Caco-2 (cell line): ENCODE data around the gene KRTAP3-2. TPM values are rescaled to one million over a fixed set of nuclear protein-coding genes. Genes with fewer than 3 reads are reported as not detected.

ENCODE experiments used
- BruUV-seq: library from RNA; stranded (reverse); fragments of 400-500 nt; replicated peaks from 2 replicates; lab custom pipeline; 2021; lab: Mats Ljungman, UMichigan
- CTCF ChIA-PET: fragments of 300-600 bp; sonication (Branson Sonifier 250); formaldehyde crosslinking; loops from one replicate; lab custom pipeline; 2022; ENCODE audit warnings: antibody characterized with exemption; lab: Charles Lee
- POLR2A ChIA-PET: fragments of 300-600 bp; sonication (Branson Sonifier 250); formaldehyde crosslinking; loops from one replicate; lab custom pipeline; 2022; ENCODE audit warnings: antibody characterized with exemption; lab: Charles Lee
- DNase-seq, 2 experiments: peaks; one replicate each; pipeline versions ENCODE4 v3.0.0 to v3.0.0-alpha.2; 2020 to 2022
- H3K27me3 ChIP-seq: replicated peaks from 2 replicates; pipeline ENCODE4 v1.6.0; 2011; ENCODE audit warnings: low read length; ENCODE audit not compliant: control insufficient read depth, insufficient read depth
- H3K36me3 ChIP-seq: 2 replicates; pipeline ENCODE4 v1.5.1; 2011; ENCODE audit warnings: low read length; ENCODE audit not compliant: control insufficient read depth, insufficient read depth
- H3K4me1 ChIP-seq: fragments of 250-450 bp; sonication (Bioruptor Pico); 2 replicates; pipeline ENCODE4 v1.5.1; 2020; ENCODE audit warnings: mild to moderate bottlenecking
- H3K4me3 ChIP-seq: 2 replicates; pipeline ENCODE4 v1.5.1; 2011; ENCODE audit warnings: low read depth, mild to moderate bottlenecking, control low read depth, low read length
- H3K9me3 ChIP-seq: fragments of 250-450 bp; sonication (Bioruptor Pico); 2 replicates; pipeline ENCODE4 v1.5.1; 2020; ENCODE audit warnings: mild to moderate bottlenecking, moderate library complexity
- H3K27ac Mint-ChIP-seq: one replicate; pipeline ENCODE4 v1.8.0; 2022; ENCODE audit warnings: mixed read lengths; ENCODE audit not compliant: unreplicated experiment
- H3K27me3 Mint-ChIP-seq: one replicate; pipeline ENCODE4 v1.8.0; 2022; ENCODE audit warnings: mixed read lengths; ENCODE audit not compliant: insufficient read depth, unreplicated experiment
- H3K36me3 Mint-ChIP-seq: one replicate; pipeline ENCODE4 v1.8.0; 2022; ENCODE audit warnings: mild to moderate bottlenecking, mixed read lengths; ENCODE audit not compliant: insufficient read depth, unreplicated experiment
- H3K4me1 Mint-ChIP-seq: one replicate; pipeline ENCODE4 v1.8.0; 2022; ENCODE audit warnings: low read depth, mixed read lengths; ENCODE audit not compliant: unreplicated experiment
- H3K4me3 Mint-ChIP-seq: one replicate; pipeline ENCODE4 v1.8.0; 2022; ENCODE audit warnings: mild to moderate bottlenecking, moderate library complexity, mixed read lengths; ENCODE audit not compliant: unreplicated experiment
- H3K9me3 Mint-ChIP-seq: one replicate; pipeline ENCODE4 v1.8.0; 2022; ENCODE audit warnings: mixed read lengths; ENCODE audit not compliant: unreplicated experiment
- intact Hi-C: fragments of 100-400 bp; cut with micrococcal nuclease; formaldehyde crosslinking; loops from one replicate; pipeline ENCODE4 v1.10.0; 2022; ENCODE audit not compliant: unreplicated experiment
- total RNA-seq: library from RNA; stranded (reverse); gene quantifications from 2 replicates; pipeline ENCODE4 v1.2.3, GENCODE V29; 2022
- TF ChIP-seq, protein P1 (sequence below), 2 experiments: fragments of 200-600 bp in 1 of 2; IDR thresholded peaks; 1 replicate in 1 of 2; 2 replicates in 1 of 2; pipeline versions ENCODE4 v1.5.1 to v1.8.0; 2011 to 2022; ENCODE audit warnings: antibody characterized with exemption in 1 of 2, control low read depth in 1 of 2, inconsistent platforms in 1 of 2, low read depth in 1 of 2, low read length in 1 of 2, mild to moderate bottlenecking in 1 of 2, moderate library complexity in 1 of 2; ENCODE audit not compliant: insufficient read depth in 1 of 2, severe bottlenecking in 1 of 2, unreplicated experiment in 1 of 2

KRTAP3-2 gene
- total RNA-seq, 1 experiment from 2014 or later = not detected

DNA sequence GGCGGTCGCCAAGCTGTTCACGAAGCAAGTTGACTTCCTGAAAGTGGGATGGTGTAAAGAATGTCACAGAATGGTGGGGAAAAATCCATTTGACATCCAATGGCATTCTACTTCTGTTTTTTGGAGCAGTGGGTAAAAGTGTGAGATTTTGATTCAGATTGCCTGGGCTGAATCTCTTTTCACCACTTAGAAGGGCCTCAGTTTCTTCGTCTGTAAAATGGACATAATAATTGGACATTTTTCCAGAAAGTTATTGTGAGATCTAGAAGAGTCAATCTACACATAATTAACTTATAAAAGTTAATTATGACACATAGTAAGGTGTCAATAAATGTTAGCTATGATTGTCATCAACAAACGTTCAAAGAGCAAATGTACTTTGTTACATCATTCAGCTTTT lies 18.6 kb downstream of the KRTAP3-2 start:
- BruUV-seq = no TSS peak
- Histone ChIP-seq H3K4me3 (no peak overlapping the region), H3K4me1 (peaks cover 7% of the 10 kb centered on the region), H3K9me3 (no peaks in the 10 kb centered on the region), H3K36me3 (no peaks in the 10 kb centered on the region), H3K27me3 (no peaks in the 10 kb centered on the region)
- intact Hi-C loops = no loop called here
- Mint-ChIP-seq H3K27me3 (no peaks in the 10 kb centered on the region), H3K27ac (no peak overlapping the region), H3K9me3 (no peaks in the 10 kb centered on the region), H3K4me1 (peaks cover 6% of the 10 kb centered on the region), H3K36me3 (no peaks in the 10 kb centered on the region), H3K4me3 (no peak overlapping the region)
- no peak for DNase-seq
- ChIA-PET POLR2A (no interaction called here), CTCF (no interaction called here)
- TF ChIP-seq, protein P1, sequence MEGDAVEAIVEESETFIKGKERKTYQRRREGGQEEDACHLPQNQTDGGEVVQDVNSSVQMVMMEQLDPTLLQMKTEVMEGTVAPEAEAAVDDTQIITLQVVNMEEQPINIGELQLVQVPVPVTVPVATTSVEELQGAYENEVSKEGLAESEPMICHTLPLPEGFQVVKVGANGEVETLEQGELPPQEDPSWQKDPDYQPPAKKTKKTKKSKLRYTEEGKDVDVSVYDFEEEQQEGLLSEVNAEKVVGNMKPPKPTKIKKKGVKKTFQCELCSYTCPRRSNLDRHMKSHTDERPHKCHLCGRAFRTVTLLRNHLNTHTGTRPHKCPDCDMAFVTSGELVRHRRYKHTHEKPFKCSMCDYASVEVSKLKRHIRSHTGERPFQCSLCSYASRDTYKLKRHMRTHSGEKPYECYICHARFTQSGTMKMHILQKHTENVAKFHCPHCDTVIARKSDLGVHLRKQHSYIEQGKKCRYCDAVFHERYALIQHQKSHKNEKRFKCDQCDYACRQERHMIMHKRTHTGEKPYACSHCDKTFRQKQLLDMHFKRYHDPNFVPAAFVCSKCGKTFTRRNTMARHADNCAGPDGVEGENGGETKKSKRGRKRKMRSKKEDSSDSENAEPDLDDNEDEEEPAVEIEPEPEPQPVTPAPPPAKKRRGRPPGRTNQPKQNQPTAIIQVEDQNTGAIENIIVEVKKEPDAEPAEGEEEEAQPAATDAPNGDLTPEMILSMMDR (IDR thresholded peaks at IDR 0.05; ENCODE audit: insufficient read depth in 1 of 2, low read depth in 1 of 2, low read length in 1 of 2, severe bottlenecking in 1 of 2, unreplicated experiment in 1 of 2) = no peak

DNA sequence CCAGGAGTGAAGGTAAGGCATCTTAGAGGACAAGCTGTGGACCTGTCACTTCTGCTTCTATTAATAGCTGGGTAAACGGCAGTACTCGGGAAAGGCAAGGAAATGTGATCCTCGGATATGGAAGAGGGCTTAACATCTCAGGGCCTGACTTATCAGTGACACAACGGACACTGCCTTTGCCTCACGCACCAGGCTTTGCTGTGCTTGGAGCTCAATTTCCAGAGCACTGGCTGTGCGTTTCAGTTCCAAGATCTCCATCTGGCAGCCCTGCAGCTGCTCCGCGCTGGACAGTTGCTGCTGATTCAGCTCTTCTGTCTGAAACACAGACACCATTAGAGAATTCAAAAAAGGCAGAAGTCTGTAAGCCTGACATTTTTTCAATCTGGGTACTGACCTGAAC lies 19.1 kb downstream of the KRTAP3-2 start:
- CTCF ChIA-PET = no interaction called here
- Mint-ChIP-seq H3K36me3 (no peaks in the 10 kb centered on the region), H3K27ac (no peak overlapping the region), H3K9me3 (peaks cover under 1% of the 10 kb centered on the region), H3K4me3 (no peak overlapping the region), H3K4me1 (peaks cover 6% of the 10 kb centered on the region), H3K27me3 (no peaks in the 10 kb centered on the region)
- Histone ChIP-seq H3K4me1 (peaks cover 7% of the 10 kb centered on the region), H3K36me3 (no peaks in the 10 kb centered on the region), H3K27me3 (no peaks in the 10 kb centered on the region), H3K4me3 (no peak overlapping the region), H3K9me3 (no peaks in the 10 kb centered on the region)
- TF ChIP-seq, protein P1 (IDR thresholded peaks at IDR 0.05; ENCODE audit: insufficient read depth in 1 of 2, low read depth in 1 of 2, low read length in 1 of 2, severe bottlenecking in 1 of 2, unreplicated experiment in 1 of 2) = no peak
- intact Hi-C loops = no loop called here
- POLR2A ChIA-PET = no interaction called here
- BruUV-seq = no TSS peak
- DNase-seq = no peak

- H3K36me3 ChIP-seq = no peaks in the 10 kb centered on the region
- no peak overlapping the region for H3K4me3 Mint-ChIP-seq
- H3K27me3 ChIP-seq = no peaks in the 10 kb centered on the region
- POLR2A ChIA-PET = no interaction called here
- TF ChIP-seq, protein P1 (IDR thresholded peaks at IDR 0.05; ENCODE audit: insufficient read depth in 1 of 2, low read depth in 1 of 2, low read length in 1 of 2, severe bottlenecking in 1 of 2, unreplicated experiment in 1 of 2) = no peak
- no peak overlapping the region for H3K27ac Mint-ChIP-seq
- H3K9me3 ChIP-seq = no peaks in the 10 kb centered on the region
- H3K27me3 Mint-ChIP-seq = no peaks in the 10 kb centered on the region
- peaks cover 5% of the 10 kb centered on the region for H3K9me3 Mint-ChIP-seq
- BruUV-seq = no TSS peak
- peaks cover 7% of the 10 kb centered on the region for H3K4me1 ChIP-seq
- H3K4me3 ChIP-seq = no peak overlapping the region
- intact Hi-C loops = no loop called here
- DNase-seq = no peak
- CTCF ChIA-PET = no interaction called here
- H3K4me1 Mint-ChIP-seq = peaks cover 6% of the 10 kb centered on the region
- H3K36me3 Mint-ChIP-seq = no peaks in the 10 kb centered on the region
These were observed 19.6 kb downstream of the KRTAP3-2 start for GRCh38 chr17:40980117-40980516.
